Retina (tissue), 1 donor: ENCODE measurements around the gene AADACL3.
"Not testable (repeated sequence)": the region's sequence is repeated elsewhere in the genome, so short reads cannot be mapped to it uniquely, and the experiment has no call there.

Source experiments
- DNase-seq: peaks from one replicate; pipeline ENCODE4 v3.0.0-alpha.2; 2016

Gene AADACL3, protein sequence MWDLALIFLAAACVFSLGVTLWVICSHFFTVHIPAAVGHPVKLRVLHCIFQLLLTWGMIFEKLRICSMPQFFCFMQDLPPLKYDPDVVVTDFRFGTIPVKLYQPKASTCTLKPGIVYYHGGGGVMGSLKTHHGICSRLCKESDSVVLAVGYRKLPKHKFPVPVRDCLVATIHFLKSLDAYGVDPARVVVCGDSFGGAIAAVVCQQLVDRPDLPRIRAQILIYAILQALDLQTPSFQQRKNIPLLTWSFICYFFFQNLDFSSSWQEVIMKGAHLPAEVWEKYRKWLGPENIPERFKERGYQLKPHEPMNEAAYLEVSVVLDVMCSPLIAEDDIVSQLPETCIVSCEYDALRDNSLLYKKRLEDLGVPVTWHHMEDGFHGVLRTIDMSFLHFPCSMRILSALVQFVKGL

DNA sequence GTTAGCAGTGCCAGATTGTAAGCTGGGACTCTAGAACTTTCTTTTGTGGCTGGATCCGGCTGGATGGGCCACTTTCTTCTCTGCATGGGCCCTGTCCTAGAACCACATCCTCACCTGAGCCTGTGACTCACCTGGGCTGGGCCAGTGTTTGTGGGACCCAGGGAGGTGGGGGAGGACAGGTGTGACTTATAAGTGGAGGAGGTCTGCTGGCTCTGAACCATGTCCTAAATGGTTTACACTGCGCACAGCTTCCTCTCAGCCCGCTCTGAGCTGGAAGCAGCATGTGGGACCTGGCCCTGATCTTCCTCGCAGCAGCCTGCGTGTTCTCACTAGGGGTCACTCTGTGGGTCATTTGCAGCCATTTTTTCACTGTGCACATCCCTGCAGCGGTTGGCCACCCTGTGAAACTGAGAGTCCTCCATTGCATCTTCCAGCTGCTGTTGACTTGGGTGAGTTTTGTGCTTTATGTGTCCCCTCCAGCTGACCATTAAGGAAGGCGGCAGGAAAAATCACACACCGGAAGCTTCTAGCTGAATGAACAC, at the start of gene AADACL3:
Gene AADACL3, plus strand, starts transcription at position 215 of the 542 bp plus-strand sequence. Its CDS starts 67 bp downstream, at position 282.
- peak; percentile 43 for DNase-seq

DNA sequence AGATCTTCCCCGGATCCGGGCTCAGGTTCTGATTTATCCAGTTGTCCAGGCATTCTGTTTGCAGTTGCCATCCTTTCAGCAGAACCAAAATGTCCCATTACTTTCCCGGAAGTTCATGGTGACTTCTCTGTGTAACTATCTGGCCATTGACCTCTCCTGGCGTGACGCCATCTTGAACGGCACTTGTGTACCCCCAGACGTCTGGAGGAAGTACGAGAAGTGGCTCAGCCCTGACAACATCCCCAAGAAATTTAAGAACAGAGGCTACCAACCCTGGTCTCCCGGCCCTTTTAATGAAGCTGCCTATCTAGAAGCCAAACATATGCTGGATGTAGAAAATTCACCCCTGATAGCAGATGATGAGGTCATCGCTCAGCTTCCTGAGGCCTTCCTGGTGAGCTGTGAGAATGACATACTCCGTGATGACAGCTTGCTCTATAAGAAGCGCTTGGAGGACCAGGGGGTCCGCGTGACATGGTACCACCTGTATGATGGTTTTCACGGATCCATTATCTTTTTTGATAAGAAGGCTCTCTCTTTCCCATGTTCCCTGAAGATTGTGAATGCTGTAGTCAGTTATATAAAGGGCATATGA, 49.7 kb upstream of the AADACL3 start:
- no peak for DNase-seq

DNA sequence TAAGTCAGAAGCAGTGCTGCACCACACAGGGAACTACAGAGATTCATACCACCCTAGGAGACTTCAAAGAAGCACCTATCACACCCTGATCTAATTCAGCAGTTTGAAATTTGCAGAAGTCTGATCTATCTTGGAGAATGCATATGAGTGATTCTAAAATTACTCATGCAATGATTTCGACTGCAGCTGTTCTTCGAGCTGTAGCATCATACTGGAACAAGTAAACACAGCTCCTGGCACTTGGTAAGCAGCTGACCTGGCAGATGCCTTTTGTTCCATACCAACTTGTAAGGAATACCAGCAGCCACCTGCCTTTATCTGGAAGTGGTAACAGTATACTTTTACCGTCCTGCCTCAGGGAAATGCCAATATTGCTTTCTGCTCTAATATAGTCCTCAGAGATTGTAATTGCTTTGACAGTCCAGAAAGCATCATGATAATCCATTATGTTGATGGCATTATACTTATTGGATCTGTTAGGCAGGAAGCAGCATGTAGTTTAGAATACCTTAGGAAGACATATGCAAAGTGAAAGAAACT, 46.3 kb upstream of the AADACL3 start:
- no peak for DNase-seq

DNA sequence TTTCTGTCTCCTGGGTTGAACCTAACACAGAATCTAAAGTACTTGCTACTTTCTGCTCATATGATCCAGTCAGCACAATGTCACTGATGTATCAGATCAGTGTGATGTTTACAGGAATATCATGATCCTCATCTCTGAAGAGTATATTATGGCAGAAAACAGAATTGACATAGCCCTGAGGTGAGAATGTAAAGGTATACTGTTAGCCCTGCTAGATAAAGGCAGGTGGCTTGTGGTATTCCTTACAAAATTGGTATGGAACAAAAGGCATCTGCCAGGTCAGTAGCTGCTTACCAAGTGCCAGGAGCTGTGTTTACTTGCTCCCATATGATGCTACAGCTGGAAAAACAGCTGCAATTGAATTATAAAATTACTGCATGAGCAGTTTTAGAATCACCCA, 41.6 kb upstream of the AADACL3 start:
- no peak for DNase-seq

DNA sequence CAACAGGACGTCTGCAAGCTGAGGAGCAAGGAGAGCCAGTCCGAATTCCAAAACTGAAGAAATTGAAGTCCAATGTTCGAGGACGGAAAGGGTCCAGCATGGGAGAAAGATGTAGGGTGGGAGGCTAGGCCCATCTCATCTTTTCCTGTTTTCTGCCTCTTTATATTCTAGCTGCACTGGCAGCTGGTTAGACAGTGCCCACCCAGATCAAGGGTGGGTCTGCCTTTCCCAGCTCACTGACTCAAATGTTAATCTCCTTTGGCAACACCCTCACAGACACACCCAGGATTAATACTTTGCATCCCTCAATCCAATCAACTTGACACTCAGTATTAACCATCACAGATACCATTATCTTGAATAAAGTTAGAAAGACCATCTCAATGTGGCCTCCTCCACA, 39.8 kb upstream of the AADACL3 start:
- not testable (repeated sequence) for DNase-seq

DNA sequence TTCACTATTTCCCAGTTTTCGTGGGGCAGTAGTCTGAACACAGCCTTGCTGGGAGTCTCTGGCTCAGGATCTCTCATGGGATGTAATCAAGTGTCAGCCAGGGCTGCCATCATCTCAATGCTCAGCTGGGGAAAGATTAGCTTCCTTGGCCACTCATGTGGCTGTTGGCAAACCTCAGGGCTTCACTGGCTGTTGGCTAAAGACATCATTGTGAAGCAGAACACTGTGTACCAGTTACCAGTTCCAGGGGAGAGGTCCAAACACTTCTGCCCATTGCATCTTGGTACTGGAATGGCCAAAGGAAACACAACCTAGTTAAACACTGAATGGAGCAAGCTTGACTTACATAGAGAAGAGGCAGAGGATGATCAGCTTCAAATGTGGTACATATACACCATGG, 38.3 kb upstream of the AADACL3 start:
- DNase-seq, result no peak

DNA sequence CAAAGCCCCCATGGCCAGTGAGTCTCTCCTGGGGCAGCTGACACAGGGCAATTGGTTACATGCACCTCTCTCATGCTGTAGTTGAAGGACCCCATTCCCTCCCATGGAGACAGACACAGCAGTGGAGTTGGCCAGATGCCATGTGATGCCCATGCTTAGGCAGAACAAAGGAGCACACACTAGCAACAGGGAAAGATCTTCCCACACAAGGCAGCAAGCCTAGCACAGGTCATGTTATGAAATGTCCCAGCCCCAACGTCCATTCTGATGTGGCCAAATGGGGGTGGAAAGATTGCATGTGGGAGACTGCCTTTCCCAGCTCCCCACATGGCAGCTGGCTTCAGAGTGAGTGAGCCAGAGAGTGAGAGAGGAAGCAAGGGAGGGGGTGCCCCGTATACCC, 37.6 kb upstream of the AADACL3 start:
- no peak for DNase-seq

DNA sequence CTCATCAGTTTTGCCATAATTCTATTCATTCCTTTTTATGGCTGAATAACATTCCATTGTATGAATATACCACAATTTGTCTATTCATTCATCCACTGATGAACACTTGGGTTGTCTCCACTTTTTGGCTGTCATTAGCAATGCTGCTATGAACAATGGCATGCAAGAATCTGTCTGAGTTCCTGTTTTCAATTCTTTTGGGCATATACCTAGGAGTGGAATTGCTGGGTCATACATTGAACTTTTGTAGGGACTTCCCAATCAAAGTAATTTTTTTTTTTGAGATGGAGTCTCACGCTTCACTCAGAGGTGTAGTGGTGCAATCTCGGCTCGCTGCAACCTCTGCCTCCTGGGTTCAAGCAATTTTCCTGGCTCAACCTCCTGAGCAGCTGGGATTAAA, 37.1 kb upstream of the AADACL3 start:
- DNase-seq, result no peak

DNA sequence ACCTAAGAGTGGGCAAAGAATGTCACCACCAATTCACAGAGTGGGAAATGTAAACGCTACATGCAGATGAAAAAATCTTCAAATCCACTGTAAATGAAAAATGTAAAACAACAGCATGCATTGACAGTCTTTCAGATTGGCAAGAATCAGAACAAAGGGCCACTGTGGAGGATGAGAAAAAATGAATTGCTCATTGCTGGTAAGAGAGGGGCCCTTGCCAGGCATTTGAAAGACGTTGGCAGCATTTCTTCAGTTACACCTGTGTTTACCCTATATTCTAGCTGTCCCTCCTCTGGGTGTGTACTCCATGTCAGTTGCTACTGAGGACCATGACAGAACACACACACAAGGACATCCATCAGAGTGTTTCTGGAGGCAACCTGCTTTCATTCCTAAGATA, 25.8 kb upstream of the AADACL3 start:
- no peak for DNase-seq

DNA sequence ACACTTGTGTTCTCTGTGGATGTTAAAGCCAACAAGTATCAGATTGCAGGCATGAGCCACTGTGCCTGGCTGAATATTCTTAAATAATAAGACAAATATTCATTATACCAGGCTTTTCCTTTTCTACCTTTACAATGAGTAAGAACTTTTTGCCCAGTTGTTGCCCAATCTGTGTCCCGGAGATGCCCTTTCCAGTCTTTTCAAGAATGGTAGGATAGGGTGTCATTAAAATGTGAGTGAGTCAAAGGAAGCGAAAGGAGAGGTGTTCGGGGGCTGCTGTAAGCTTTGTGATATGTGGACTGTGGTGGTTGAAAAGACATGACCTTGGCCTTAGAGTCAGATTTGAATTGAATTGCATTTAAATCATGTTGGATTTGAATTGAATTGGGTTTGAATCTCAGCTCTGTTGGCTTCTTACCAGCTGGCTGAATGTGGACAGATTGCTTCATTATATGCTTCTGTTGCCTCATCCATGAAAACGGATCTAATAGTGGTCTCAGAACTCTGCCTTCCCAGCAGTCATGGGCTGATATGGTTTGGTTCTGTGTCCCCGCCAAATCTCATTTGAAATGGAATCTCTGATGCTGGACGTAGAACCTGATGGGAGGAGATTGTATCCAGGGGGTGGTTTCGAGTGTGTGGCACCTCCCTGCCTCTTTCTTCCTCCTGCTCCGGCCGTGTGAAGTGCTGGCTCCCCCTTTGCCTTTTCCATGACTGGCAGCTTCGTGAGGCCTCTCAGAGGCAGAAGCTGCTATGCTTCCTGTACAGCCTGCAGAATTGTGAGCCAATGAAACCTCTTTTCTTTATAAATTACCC, 22.7 kb upstream of the AADACL3 start:
- DNase-seq, result no peak

DNA sequence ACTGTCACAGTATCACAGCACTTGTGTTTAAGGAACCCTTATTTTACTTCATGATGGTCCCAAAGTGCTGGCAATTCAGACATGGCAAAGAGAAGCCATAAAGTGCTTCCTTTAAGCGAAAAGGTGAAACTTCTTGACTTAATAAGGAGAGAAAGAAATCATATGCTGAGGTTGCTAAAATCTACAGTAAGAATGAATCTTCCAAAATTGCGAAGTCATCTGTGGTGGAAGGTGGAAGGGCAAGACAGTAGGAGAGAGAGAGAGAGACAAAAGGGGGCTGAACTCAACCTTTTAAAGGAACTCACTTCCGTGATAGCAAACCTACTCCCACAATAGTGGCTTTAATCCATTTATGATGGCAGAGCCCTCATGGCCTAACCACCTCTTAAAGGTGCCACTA, 19.3 kb upstream of the AADACL3 start:
- DNase-seq, result no peak

DNA sequence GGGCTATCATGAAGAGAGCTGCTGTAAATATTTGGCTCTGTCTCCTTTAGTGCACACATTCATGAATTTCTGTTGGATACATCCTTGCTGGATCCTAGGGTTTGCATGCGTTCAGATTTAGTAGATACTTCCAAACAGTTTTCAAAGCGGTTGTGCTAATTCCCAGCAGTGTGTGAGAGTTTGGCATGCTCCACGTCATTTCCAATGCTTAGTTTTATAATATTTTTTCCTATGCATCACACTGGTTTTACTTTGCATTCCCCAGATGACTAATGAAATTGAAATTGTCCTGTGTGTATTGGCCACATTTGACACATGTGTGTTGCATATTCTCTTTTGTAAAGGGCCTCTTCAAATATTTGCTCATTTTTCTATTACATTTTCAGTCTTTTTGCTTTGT, 18.5 kb upstream of the AADACL3 start:
- DNase-seq, result no peak

DNA sequence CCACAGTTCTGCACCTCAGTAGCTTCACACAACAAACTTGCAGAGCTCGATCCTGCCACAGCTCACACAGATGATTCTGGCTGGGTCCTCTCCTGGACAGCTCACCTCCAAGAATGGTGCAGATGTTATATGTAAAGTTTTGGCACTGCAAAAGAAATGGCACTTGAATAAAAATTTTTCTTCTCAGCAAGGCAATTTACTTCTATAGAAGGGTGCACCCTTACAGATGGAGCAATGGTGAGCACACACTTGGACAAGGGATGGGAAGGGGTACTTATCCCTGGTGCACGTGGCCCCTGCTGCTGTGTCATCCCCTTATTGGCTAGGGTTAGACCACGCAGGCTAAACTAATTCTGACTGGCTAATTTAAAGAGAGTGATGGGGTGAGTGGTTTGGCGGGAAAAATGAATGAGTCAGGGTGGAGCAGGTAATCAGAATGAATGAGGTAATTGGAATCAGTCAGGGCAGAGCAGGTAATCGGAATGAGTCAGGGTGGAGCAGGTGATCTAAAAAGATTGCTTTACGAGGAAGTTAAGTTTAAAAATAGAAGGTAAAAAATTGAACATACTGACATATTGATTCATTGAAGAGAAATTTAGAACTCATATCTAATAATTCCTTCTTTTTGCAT, 12.0 kb upstream of the AADACL3 start:
- DNase-seq, result no peak

DNA sequence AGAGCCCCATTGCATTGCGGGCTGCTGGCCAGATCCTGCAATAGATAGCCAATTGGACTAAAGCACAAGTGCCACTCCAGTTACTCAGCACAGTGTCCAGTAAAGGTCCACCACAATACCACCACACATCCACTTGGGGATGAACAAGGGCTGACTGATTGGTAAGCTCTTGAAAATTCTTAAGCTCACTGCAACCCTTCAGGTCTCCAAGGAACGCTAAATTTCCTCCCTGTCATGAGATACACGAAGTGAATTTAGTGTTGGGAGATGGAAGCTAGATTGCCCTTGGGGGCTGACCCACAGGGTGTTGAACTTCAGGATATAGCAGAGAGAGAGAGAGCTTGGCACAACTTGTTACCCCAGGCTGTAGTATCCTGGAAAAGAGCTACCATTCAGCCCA, 9.8 kb upstream of the AADACL3 start:
- DNase-seq, result no peak

DNA sequence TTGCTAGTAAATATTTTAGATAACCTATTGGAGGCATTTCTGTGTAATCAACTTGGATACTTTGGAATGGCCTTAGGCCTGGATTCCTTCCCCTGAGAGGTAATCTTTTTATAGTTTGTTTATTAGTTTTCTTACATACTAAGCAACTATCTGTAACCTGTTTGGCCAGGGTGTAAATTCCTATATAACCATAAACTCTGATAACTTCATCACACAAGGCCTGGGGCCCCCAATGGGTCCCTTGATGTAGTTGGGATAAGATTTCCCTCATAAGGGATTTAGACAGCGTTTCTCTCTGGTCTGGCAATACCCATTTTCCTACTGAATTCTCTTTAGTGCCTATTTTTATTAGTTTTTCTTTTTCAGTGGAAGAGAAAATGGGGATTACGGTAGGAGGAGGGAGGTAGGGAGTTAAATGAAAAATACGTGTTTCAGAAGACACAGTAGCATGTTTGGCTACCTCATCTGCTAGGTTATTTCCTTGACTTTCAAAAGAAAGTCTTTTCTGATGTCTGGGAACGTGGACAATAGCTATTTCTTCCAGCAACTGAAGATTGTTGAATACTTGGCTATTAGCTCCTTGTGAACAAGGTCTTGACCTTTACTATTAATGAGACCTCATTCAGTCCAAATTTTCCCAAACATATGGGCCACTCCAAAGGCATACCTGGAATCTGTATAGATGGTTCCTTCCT, 7.4 kb upstream of the AADACL3 start:
- no peak for DNase-seq

DNA sequence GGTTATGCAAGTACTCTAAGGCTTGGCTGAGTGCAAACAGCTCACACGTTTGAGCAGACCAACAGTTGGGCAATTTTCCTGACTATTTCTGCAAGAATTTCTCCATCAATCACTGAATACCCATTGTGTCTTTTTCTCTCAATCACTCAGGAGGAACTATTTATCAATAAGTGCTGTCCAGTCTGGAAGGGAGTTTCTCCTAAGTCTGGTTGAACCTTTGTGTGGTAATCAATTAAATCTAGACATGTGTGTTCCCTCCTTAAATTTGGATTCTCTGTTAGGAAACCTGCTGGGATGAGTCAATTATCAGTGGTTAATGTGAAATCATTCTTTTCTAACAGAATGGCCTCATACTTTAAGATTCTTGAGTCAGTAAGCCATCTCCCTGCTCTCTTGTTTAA, 6.8 kb upstream of the AADACL3 start:
- DNase-seq, result no peak

DNA sequence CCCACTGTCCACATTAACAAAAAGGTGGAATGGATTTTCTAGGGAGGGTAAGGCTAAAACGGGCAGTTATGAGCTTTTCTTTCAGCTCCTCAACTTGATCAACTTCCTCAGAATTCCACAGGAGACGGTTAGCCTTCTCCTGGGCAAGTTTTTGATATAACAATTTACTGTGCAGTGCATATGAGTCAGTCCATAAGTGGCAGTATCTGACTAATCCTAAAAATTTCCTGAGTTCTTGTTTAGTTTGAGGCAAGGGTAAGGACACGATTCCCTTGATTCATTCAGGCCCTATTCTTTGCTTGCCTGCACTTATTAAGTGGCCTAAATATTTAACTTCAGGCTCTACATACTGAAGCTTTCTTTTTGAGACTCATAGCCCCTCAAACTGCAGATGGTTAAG, 6.2 kb upstream of the AADACL3 start:
- DNase-seq, result no peak

DNA sequence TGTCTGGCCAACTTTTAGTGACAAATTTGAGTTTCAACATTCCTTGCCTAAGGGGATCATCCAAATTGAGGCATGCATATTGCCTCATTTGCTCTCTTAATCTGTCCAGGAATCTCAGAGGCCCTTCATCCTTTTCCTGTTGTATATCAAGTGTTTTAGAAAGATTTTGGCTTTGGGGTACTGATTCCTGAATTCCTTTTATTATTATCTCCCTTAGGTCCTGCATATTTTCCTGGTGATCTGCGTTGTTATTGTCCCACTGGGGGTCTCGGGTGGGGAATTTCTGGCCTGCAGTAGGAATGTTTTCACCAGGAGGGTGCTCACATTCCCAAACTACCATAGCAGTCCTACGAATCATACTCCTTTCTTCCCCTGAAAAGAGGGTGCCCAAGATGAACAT, 4.4 kb upstream of the AADACL3 start:
- no peak for DNase-seq

DNA sequence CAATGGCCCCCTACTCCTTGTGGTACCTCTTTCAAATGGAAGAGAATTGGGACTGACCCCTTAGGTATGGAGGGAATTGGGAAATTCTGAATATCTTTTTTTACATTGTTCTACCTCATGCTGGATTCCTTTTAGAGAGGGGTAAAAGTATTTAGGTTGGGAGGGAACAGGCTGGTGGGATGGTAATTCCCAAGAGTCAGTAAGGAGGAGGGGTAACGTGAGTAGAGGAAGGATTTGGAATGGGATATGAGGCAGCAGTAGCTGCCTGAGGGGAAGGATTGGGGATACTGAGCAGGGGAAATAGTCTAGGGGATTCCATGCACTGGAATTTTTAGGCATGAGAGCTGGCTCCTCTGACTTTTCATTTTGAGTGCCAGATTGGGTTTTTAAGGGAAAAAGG, 3.8 kb upstream of the AADACL3 start:
- no peak for DNase-seq

DNA sequence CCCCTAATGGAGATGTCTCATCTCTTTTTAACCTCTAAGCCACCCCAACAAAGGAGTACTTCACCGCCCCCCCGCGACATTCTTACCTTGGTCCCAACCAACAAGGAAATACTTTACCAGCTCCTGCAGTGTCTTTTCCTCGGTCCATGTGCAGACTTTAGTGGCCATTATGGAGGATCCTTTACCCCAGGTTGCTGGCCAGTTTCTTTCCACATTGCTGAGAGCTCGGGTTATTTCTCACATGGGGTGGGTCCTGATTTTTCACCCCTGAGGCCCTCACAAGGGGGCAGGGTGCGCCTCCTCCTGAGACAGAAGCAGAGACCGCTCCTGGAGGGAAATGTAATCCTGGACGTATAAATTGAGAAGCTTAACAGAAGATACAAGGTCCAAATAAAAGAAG, 3.0 kb upstream of the AADACL3 start:
- DNase-seq, result no peak

DNA sequence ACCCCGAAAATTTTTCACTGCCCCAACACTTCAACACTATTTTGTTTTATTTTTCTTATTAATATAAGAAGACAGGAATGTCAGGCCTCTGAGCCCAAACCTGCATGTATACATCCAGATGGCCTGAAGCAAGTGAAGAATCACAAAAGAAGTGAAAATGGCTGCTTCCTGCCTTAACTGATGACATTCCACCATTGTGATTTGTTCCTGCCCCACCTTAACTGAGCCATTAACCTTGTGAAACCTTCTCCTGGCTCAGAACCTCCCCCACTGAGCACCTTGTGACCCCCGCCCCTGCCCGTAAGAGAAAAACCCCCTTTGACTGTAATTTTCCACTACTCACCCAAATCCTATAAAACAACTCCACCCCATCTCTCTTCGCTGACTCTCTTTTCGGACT, 2.3 kb upstream of the AADACL3 start:
- DNase-seq, result not testable (repeated sequence)
